Fibroblast of skin of left quadriceps (primary cell): ENCODE results near the gene NTNG1.
"Not testable (repeated sequence)": the region's sequence is repeated elsewhere in the genome, so short reads cannot be mapped to it uniquely, and the experiment has no call there.

Experiments
- DNase-seq, 2 experiments: peaks; one replicate each; pipeline ENCODE4 v3.0.0-alpha.2; 2013; ENCODE audit warnings: low read depth in 2 of 2

NTNG1 gene

DNA sequence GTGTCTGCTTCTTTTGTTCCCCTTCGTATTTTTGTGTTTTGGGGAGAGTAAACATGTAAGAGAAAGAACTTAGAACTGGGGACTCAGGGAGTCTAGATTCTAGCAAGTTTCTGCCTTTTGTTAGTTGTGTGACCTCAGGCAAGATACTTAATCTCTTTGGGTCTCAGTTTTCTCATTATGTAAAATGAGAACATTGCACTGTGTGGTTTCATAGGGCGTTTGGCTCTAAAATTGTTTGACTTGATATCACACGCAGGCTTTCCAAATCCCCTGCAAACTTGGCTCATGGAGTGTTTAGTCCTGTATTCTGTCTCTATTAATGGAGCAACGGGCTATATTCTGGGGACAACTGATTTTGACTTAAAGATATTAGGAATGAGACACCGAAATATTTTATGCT lies 57.7 kb downstream of the NTNG1 start:
- DNase-seq: no peak

DNA sequence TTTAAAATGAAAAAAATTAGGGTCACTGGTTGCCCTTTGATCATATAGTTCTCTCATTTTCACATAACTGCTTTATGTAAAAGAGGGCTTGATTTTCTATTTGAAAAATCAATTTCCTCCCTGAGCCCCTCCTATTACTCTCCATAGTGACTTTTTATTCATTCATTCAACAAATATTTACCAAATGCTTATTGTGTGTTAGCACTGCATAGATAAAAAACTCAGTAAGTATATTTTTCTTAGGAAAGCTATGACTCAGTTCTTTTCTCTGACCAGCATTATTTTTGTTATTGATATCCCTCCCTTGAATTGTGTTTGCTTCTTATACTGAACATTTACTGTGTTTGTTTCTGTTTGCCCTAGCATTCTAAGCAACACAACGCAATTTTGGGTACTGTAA lies 59.8 kb downstream of the NTNG1 start:
- no peak for DNase-seq

DNA sequence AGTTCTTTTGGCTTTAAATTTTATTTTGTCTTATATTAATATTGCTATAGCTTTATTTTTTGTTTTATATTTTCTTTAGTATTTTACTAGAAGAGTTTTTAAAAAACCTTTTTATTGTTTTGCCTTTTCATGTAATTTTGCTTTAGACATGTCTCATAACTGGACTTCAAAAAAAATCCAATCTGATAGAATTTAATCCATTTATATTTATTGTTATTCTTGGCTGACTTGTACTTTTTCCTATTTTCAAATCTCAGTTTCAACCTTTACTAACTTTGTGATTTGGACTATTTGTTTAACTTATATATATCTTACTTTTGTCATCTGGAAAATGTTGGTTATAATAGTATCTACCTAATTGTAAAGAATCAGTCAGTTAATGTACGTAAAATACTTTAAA lies 61.2 kb downstream of the NTNG1 start:
- no peak for DNase-seq

DNA sequence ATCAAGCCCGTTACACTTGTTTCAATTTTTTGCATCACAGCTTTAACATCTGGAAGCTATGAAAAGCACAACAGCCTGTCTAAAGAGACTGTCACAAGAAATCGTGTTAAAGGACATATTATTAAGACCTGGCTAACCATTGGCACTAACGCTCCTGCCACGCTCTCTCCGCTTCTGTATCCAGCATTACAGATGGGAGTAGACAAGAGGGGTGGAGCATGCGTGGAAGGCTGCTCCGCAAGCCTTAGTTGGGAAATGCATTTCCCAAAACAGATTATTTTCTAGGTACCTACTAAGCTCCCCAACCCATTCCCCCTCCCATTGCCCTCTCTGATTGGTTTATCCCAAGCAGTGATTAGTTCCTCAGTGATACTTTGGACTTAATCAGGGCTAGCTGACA lies 72.4 kb downstream of the NTNG1 start:
- DNase-seq: no peak

DNA sequence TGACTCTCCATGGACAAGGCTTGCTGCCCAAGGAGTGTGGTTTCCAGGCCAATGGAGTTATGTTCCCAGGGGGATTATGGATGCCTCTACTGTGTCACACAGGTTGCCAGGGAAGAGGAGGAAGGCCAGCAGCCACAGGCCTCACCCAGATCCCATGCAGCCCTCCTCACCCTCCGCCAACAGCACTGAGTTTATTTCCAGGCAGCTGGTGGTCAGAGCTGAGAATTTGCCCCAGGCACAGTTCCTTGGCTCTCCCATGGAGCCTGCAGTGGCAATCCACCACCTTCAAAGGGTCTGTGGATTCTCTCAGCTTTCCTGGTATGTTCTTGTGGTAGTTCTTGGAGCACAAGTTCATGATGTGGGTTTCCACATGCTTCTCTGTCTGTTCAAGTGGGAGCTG lies 79.2 kb downstream of the NTNG1 start:
- no peak for DNase-seq

DNA sequence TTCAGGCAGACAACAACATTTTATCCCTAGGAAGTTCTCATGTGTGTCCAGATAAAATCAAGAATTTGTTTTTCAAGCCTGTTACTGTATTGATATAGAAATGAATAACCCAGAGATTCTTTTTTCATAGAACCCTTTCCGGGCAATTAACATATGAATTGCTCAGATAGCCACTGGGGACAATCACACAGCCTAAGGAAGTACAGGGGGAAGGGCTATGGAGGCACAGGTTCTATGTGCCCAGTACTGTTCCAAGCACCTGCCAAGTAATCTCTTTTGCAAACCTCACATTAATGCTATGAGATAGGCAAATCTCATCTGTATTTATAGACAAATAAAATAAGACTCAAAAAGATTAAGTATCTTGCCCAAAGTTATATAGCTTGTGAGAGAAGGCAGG lies 84.9 kb downstream of the NTNG1 start:
- DNase-seq: no peak

DNA sequence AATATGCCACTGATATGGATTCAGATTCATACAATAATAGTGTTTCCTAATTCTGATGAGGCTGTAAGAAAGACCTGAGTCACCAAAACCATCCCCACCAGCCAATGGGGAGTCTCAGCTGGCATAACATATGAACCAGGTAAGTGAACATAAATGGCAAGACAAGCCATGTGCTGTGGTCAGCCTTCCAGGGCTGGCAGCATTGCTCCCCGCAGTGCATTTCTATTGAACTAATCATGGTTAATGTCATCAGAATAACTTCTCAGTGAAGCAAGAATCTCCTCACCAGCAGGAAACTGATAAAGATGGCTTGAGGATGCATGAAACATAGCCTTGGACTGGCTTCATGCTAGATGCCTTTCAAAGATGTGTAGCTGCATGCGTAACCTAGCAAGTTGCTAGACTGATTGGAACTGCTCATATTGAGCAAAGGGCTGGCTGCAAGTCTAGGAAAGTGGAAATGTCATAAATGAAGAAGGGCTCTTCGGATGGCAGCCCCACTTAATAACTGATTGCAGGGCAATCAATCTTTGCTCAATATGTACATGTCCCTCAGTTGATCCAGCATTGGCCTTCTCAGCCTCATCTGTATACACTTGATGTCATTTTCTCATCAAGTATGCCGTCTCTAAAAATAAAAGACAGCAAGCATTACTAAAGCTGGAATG lies 88.0 kb downstream of the NTNG1 start:
- DNase-seq: no peak

DNA sequence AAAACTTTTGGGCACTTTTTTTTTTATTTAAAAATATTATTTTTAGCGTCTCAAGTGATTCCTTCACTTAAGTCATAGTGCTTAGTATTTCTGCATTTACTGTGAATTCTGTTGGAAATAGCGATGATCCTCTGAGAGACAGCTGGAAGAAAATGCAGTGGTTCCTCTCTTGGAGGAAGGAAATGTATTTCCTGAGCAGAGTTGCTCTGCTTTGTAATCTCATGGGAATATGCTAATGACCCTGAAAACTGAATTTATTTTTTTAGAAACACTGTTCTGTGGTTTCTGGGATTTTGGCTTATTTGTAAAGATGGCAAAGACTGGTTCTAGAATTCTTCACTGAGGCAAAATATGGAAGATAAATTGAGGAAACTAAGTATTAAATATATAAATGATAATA lies 88.9 kb downstream of the NTNG1 start:
- DNase-seq: no peak

DNA sequence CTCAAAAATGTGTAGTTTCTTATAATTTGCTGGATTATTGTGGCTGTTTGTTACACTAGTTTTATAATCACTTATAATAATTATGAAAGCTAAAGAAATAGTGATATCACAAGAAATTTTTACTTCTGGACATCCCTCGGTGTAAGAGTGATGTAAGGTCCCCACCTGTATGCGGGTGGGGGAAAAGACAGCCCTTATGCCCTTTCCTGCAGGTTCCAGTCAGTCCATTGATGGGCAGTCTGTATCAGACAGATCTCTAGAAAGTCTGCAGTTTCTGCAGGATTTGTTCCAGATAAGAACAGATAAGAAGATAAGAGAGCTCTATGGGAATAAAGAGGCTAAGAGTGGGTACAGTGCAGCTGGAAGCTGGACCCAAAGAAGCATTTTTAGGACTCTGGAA lies 89.3 kb downstream of the NTNG1 start:
- DNase-seq: no peak

DNA sequence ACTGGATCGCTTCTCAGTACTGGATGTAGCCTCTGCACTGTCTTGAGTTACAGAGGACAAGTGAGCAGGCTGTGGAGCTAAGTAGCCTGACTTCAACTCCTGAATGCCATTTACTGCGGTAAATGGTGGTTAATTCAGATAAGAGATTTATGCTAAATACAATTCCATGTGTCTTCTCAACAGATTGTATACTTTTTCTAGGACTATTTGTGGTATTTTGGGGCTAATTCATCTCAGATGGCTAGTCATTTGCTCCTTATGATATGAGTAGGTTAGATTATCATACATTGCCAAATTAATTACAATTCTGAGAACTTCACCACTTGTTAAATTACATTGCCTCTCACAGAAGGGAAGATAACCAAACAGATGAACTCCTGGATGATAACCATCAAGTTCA lies 90.5 kb downstream of the NTNG1 start:
- DNase-seq: no peak

DNA sequence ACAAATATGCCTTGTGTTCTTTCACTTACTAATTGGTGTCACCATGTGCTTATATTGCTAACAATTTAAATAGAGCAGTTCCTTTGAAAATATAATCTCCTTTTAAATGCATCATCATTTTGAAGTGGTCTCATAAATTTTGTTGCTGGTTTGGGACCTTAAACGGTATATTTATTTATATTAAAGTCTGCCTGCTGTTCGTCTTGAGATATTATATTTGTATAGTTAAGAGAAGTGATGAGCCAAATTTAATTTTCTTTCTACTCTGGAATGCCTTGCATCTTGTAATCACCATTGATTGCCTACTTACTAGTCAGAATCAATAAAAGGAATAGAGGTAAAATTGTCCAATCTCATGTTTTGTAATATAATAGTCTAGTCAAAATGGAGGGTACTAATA lies 91.6 kb downstream of the NTNG1 start:
- DNase-seq: no peak

DNA sequence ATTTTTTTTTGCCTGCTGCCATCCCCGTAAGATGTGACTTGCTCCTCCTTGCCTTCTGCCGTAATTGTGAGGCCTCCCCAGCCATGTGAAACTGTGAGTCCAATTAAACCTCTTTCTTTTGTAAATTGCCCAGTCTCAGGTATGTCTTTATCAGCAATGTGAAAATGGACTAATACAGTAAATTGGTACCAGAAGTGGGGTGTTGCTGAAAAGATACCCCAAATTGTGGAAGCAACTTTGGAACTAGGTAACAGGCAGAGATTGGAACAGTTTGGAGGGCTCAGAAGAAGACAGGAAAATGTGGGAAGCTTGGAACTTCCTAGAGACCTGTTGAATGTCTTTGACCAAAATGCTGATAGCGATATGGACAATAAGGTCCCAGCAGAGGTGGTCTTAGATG lies 95.9 kb downstream of the NTNG1 start:
- DNase-seq: not testable (repeated sequence)

DNA sequence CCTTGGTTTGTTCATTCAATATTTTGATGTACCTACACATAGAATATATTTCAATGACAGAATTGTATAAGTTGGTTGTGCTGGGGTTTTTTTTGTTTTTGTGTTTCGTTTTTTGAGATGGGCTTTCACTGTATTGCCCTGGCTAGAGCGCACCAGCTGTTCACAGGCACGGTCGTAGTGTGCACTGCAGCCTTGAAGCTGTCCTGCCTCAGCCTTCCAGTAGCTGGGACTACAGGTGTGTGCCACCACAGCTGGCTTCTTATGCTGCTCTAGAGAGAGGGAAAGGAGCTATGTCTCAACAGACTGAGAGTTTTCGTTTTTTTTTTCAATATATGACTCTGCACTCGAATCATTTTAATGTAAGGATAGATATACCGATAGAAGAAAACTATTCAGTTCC lies 102.6 kb downstream of the NTNG1 start:
- DNase-seq: no peak

DNA sequence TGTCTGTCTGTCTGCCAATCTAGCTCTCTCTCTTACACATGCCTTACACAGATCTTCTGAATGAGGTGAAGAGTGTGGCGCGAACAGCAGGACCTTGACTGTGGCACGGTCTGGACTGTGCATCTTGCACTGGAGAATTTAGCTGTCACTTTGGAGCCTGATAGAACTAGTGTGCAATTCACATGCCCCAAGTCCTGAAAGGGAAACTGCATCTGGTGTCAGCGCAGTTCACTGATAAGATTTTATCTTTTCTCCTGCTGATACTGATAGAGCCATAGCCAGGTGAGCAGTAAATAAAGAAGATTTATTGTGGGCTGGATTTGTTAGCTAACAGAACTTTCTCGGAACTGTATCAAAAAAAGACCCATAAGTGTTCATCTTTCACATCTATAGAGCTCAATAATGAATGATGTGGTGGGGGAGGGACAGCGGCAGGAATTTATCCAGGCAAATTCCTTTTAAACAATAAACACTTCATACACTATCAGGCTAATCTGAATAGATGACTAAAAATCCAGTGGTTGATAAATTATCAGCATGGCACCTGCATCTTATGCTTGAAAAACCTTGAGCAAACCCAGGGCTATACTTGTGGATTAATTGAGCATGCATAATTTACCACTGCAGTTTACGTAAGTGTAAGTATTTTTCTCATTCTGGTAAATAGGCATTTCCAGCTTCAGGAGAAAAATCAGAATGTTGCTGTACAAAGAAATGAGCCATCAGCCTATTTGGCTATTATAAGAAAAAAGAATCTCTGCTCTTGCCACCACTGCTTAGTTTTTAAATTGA lies 104.1 kb downstream of the NTNG1 start:
- no peak for DNase-seq

DNA sequence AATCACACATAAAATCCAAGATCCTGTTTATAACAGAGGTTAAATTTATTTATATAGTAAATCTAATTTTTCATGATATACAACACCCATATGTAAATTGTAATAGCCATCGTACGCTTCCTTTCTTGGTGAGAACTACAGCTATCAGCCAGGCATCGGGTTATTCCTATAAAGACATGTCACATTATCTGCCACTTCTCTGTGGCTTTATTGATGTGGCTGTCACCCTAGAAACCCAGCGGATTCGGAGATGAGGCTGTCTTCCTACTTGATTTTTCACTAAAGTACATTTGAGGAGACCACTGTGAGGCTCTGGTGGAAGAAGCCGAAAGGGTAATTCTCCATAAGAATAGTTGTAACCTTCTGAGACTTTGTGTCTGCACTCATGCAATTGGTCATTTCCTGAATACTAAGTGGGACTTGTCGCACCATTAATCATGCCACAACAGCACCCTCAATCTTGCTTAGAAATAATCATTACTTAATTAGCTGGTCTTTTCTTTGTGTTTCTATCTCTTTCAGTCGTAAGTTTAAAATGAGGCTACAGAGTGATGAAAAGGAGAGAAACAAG lies 106.0 kb downstream of the NTNG1 start:
- DNase-seq: no peak

DNA sequence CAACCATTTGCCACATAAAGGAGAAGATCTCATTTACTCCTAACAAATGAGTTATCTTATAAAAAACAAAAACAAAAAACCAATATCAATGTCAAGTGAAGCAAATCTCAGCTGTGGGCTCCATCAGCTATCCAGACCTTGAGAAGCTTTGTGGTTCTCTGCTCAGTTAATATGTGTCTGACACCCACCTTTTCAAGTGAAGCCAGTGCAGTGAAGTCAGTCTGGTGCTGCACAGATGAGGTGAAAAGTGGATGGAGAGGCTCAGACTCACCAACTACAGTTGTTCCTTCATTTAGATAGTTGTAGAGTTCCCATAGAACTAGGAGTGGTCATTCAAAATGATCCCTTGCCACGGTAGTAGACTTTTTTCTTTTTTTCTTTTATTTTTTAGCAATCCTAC lies 106.8 kb downstream of the NTNG1 start:
- DNase-seq: no peak

DNA sequence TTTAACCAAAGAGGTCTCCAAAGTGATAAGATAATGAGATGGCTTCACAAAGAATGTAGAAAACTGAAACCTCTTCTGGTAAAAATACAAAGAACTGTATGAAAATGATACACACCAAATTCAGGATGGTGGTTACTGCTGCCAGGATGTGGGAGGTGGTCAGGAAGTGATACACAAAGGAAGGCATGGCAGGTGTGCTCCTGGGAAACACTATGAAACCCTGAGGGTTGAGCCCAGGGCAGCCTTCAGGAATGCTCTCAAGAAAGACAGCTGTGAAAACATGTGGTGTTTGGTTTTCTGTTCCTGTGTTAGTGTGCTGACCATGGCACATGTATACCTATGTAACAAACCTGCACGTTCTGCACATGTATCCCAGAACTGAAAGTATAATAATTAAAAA lies 109.3 kb downstream of the NTNG1 start:
- DNase-seq: no peak

DNA sequence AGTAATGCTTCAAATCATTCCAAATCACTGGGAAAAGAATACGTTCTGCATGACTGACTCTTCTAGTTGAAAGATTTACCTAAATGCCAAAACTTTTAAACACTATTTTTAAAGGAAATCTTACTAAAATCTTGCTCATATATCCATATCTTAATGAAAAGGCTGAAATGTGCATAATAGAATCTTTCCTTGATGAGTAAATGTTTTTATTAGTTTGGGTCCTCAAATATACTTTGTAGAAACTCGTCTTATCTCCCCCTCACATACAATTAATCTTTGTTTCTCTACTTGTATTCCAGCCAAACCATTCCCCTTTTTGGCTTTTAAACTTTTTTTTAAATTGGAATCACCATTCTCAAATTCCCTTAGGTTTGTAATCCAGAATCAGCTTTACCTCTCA lies 110.2 kb downstream of the NTNG1 start:
- no peak for DNase-seq

DNA sequence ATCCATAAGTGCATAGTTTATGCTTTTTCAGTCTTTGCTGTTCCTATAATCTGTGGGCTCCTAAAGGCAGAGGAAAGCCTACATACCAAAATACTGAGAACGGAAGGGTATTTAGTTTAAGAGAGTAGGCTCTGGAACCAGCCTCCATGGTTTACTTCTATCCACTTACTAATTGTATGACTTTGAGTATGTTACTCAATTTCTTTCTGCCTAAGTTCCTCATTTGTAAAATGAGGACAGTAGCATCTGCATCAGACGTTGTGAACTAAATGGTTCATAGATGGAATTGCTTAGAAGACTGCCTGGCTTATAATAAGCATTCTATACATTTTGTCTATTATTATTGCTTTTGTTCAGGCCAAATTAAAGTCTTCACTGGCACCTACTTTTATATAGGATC lies 111.0 kb downstream of the NTNG1 start:
- no peak for DNase-seq

DNA sequence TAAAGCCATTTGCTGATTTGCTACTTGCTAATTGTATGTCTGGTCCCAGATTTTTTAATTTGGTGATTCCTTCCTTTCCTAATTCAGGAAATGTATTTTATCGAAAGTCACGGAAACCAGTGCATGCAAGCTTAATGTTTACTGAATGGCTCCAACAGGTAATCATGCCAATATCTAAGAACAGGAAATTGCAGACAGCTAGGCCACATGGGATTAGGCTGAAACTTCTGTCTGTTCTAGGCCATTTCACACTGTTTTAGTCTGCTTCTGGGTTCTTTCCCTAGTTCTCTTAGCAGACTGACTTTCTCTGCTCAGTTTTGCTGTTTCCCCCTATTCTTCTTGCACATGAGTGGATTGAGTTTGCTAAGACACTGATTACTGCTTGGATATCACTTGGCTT lies 111.4 kb downstream of the NTNG1 start:
- no peak for DNase-seq

DNA sequence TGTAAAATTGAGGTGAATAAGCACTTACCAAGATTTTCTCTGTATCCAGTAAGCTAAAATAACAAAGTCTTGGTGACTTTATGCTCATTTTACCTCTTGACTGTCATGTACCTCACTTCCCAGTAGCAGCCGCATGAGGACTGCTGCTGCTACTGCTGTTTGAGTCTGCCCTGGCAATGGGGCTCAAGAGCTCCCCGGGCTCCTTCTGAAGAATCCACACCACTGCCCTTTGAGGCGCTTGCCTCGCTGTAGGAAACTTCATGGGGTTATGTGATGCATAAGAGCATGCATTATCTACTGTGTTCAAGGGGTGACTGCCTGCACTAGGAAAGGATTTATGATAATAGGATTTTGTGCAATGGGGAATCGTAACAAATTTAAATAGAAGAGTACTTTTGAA lies 113.5 kb downstream of the NTNG1 start:
- no peak for DNase-seq

DNA sequence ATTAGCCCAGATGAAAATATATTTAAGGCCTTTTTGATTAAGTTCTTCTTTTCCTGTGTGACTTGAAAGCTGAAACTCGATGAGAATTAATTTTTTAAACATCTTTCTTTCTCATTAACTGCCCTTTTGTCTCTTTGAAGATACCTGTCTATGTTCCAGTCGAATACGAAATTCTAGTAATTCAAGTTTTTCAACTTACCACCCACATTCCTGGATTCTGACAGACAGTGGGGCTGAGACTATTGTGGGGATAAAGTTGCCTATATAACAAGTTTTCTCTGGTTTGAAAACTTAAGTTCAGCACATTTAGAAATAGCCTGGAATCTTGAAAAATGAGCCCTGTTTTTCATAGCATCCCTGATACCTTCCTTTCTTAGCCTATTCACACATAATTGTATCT lies 114.6 kb downstream of the NTNG1 start:
- no peak for DNase-seq
